Breast epithelium (tissue), 4 donors: ENCODE results near the gene TSPAN4. TPM values are rescaled to one million over a fixed set of nuclear protein-coding genes. Genes with fewer than 3 reads are reported as not detected.

Source experiments
- DNase-seq, 2 donors: peaks; one replicate each; pipeline ENCODE4 v3.0.0-alpha.2; 2019; ENCODE audit warnings: low spot score in 2 of 2
- H3K27ac ChIP-seq, 2 donors: fragments of 200-600 bp; sonication (generic) in 1 of 2; one replicate each; pipeline ENCODE4 v1.5.1; 2016 to 2019; ENCODE audit warnings: mild to moderate bottlenecking in 1 of 2
- H3K27me3 ChIP-seq, 2 donors: fragments of 200-600 bp; sonication (generic) in 1 of 2; one replicate each; pipeline versions ENCODE4 v1.5.1 to v1.6.0; 2017 to 2019; ENCODE audit warnings: control low read depth in 1 of 2, mild to moderate bottlenecking in 1 of 2
- H3K36me3 ChIP-seq: fragments of 200-600 bp; one replicate; pipeline ENCODE4 v1.5.1; 2019
- H3K4me1 ChIP-seq, 2 donors: fragments of 200-600 bp; sonication (generic); one replicate each; pipeline ENCODE4 v1.5.1; 2016 to 2019; ENCODE audit warnings: control low read depth in 1 of 2
- H3K4me3 ChIP-seq, 3 donors: fragments of 200-600 bp; sonication (generic); 1 replicate in 2 of 3; 2 replicates in 1 of 3; pipeline ENCODE4 v1.5.1; 2016 to 2019; ENCODE audit warnings: mild to moderate bottlenecking in 3 of 3, moderate library complexity in 2 of 3
- H3K9me3 ChIP-seq, 2 donors: fragments of 200-600 bp; sonication (generic) in 1 of 2; one replicate each; pipeline ENCODE4 v1.5.1; 2016 to 2019; ENCODE audit warnings: control low read depth in 1 of 2
- POLR2A ChIP-seq: fragments of 450-650 bp; IDR thresholded peaks from one replicate; pipeline ENCODE4 v1.6.1; 2016; ENCODE audit warnings: antibody characterized with exemption, mild to moderate bottlenecking, moderate library complexity
- POLR2AphosphoS5 ChIP-seq, 3 donors: sonication (generic); formaldehyde crosslinking; IDR thresholded peaks; one replicate each; pipeline ENCODE4 v1.6.1; 2017; ENCODE audit warnings: antibody characterized with exemption in 3 of 3
- intact Hi-C: fragments of 100-400 bp; cut with DNase I; formaldehyde crosslinking; loops from one replicate; pipeline ENCODE4 v1.15.1; 2023; ENCODE audit warnings: low total_unique reads
- total RNA-seq, 3 donors: library from RNA; depleted of rRNA; stranded (reverse); fragments of >200 nt; gene quantifications; one replicate each; pipeline ENCODE4 v1.1.0, GENCODE V29; 2016
- TF ChIP-seq, protein P1 (sequence below), 3 donors: fragments of 450-650 bp; IDR thresholded peaks; one replicate each; pipeline ENCODE4 v1.5.1; 2016 to 2017; ENCODE audit warnings: antibody characterized with exemption in 3 of 3, mild to moderate bottlenecking in 3 of 3, moderate library complexity in 3 of 3

The TSPAN4 gene
- total RNA-seq, 3 donors from 2014 or later = 72.4 to 217 (median 107) TPM

- intact Hi-C loops = no loop called here
- Histone ChIP-seq H3K9me3 (no peaks in the 10 kb centered on the region), H3K36me3 (peaks cover 9% of the 10 kb centered on the region), H3K27ac (peak overlapping the region; percentile 33 to 50), H3K4me1 (peaks cover 23 to 50% of the 10 kb centered on the region in 2 donors), H3K27me3 (no peaks in the 10 kb centered on the region), H3K4me3 (no peak overlapping the region)
- no peak for DNase-seq
- TF ChIP-seq, protein P1, sequence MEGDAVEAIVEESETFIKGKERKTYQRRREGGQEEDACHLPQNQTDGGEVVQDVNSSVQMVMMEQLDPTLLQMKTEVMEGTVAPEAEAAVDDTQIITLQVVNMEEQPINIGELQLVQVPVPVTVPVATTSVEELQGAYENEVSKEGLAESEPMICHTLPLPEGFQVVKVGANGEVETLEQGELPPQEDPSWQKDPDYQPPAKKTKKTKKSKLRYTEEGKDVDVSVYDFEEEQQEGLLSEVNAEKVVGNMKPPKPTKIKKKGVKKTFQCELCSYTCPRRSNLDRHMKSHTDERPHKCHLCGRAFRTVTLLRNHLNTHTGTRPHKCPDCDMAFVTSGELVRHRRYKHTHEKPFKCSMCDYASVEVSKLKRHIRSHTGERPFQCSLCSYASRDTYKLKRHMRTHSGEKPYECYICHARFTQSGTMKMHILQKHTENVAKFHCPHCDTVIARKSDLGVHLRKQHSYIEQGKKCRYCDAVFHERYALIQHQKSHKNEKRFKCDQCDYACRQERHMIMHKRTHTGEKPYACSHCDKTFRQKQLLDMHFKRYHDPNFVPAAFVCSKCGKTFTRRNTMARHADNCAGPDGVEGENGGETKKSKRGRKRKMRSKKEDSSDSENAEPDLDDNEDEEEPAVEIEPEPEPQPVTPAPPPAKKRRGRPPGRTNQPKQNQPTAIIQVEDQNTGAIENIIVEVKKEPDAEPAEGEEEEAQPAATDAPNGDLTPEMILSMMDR (IDR thresholded peaks at IDR 0.05) = no peak
- no peak for TF ChIP-seq POLR2AphosphoS5 (IDR thresholded peaks at IDR 0.05)
- TF ChIP-seq POLR2A = no peak
Observed at GRCh38 chr11:823441-824291, 19.0 kb upstream of the TSPAN4 start.

DNA sequence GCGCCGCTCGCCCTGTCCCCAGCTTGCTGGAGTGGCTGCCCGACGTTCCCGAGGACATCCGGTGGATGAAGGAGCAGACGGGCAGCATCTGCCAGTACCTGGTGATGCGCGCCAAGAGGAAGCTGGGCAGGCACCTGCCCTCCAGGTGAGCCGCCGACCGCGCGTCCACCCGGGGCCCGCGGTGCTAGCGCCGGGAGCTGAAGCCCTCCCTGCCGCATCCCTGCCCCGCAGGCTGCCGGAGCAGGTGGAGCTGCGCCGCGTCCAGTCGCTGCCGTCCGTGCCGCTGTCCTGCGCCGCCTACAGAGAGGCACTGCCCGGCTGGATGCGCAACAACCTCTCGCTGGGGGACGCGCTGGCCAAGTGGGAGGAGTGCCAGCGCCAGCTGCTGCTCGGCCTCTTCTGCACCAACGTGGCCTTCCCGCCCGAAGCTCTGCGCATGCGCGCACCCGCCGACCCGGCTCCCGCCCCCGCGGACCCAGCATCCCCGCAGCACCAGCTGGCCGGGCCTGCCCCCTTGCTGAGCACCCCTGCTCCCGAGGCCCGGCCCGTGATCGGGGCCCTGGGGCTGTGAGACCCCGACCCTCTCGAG, 18.3 kb upstream of the TSPAN4 start:
- peaks cover 25 to 57% of the 10 kb centered on the region in 2 donors for H3K4me1 ChIP-seq
- H3K27me3 ChIP-seq = no peaks in the 10 kb centered on the region
- no peak overlapping the region for H3K4me3 ChIP-seq
- peak overlapping the region; percentile 33 to 50 for H3K27ac ChIP-seq
- no peaks in the 10 kb centered on the region for H3K9me3 ChIP-seq
- TF ChIP-seq POLR2A (no peak), POLR2AphosphoS5 (IDR thresholded peaks at IDR 0.05) (no peak)
- TF ChIP-seq, protein P1 (IDR thresholded peaks at IDR 0.05) = no peak
- intact Hi-C loops = no loop called here
- H3K36me3 ChIP-seq = peaks cover 9% of the 10 kb centered on the region
- no peak for DNase-seq

DNA sequence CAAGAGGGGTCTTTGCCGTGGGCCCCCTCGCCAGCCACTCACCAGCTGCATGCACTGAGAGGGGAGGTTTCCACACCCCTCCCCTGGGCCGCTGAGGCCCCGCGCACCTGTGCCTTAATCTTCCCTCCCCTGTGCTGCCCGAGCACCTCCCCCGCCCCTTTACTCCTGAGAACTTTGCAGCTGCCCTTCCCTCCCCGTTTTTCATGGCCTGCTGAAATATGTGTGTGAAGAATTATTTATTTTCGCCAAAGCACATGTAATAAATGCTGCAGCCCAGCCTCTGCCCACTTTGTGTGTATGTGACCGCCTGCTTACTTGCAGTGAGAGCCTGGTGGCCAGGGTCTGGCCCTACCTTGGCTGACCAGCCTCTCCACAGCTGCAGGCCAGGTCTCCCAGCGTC, 17.7 kb upstream of the TSPAN4 start:
- DNase-seq = no peak
- peaks cover 30 to 62% of the 10 kb centered on the region in 2 donors for H3K4me1 ChIP-seq
- intact Hi-C loops = no loop called here
- no peak overlapping the region for H3K4me3 ChIP-seq
- H3K27me3 ChIP-seq = no peaks in the 10 kb centered on the region
- H3K27ac ChIP-seq = peak overlapping the region; percentile 33 to 50
- TF ChIP-seq, protein P1 (IDR thresholded peaks at IDR 0.05) = no peak
- TF ChIP-seq POLR2A (no peak), POLR2AphosphoS5 (IDR thresholded peaks at IDR 0.05) (no peak)
- H3K36me3 ChIP-seq = peaks cover 9% of the 10 kb centered on the region
- H3K9me3 ChIP-seq = no peaks in the 10 kb centered on the region

DNA sequence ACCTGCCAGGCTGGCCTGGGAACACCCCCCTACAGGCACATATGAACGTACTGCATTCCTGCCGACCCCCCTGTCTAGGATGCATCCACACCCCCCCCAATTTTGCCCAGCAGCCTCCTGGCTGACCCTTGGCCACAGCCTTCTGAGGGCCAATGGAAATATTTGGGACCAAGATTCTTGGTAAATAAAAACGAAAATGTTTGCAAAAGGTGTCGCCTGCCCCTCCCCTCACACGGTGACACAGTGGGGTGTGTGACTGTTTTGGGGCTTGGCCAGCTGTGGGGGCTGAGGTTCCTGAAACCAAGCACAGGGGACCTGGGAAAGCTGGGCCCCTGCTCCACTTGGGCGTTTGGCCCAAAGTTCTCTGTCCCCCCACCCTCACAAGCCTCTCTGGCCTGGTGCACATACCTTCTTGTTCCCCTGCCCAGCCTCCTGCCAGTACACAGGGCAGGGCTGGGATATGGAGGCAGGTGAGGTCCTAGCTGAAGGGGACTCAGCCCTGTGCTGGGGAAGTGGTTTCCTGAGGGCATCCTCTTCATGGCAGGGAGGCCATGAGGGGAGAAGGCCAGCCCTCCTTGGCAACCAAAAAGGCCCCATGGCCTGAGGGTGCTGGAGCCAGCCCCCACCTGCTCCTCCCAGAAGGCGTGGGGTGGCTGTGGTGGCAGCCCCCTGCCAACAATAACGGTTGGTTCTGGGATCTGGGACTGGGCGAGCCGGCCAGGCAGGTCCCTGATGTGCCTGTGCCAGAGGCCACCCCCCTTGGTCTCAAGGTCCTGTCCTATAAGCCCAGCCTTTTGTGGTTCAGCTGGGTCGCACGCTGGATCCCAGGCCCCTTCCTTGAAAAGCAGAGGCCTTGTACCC, 17.1 kb upstream of the TSPAN4 start:
- no peaks in the 10 kb centered on the region for H3K27me3 ChIP-seq
- peak in 1 of 2 donors; percentile 85 for DNase-seq
- H3K27ac ChIP-seq = peak overlapping the region; percentile 79 to 94
- peaks cover 34 to 63% of the 10 kb centered on the region in 2 donors for H3K4me1 ChIP-seq
- intact Hi-C loops = no loop called here
- H3K36me3 ChIP-seq = peaks cover 9% of the 10 kb centered on the region
- peak overlapping the region in 2 of 3 donors; percentile 60 to 79 for H3K4me3 ChIP-seq
- H3K9me3 ChIP-seq = no peaks in the 10 kb centered on the region
- TF ChIP-seq POLR2A = no peak
- peak in 2 of 3 donors; percentile 14 to 38 for TF ChIP-seq POLR2AphosphoS5 (IDR thresholded peaks at IDR 0.05)

DNA sequence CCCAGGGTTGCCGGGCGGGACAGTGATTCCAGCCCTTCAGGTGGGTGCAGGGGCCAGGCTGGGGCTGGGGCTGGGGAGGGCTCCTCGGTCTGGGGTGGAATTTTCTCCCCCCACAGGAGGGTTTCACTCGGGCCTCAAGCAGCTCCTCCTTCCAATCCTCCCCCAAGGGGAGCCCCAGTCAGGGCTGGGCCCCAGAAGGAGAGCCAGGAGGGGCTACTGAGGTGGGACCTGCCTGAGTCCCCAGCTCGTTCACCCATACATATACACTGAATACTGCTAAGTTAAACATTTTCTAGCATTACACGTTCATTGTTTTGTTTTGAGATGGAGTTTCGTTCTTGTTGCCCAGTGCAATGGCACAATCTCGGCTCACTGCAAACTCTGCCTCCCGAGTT, 16.4 kb upstream of the TSPAN4 start:
- H3K4me1 ChIP-seq = peaks cover 29 to 63% of the 10 kb centered on the region in 2 donors
- DNase-seq = no peak
- TF ChIP-seq, protein P1 (IDR thresholded peaks at IDR 0.05) = no peak
- no peak for TF ChIP-seq POLR2AphosphoS5 (IDR thresholded peaks at IDR 0.05)
- no peak for TF ChIP-seq POLR2A
- H3K36me3 ChIP-seq = peaks cover 9% of the 10 kb centered on the region
- peak overlapping the region in 2 of 3 donors; percentile 60 to 79 for H3K4me3 ChIP-seq
- no peaks in the 10 kb centered on the region for H3K9me3 ChIP-seq
- peak overlapping the region; percentile 79 to 94 for H3K27ac ChIP-seq
- H3K27me3 ChIP-seq = no peaks in the 10 kb centered on the region
- intact Hi-C loops = no loop called here
